ENCODE results near the gene ATXN7L3B.

GRCh38 chr12:74509886-74510285, 27.7 kb upstream of the ATXN7L3B start:
- TF ChIP-seq POLR2A (IDR thresholded peaks at IDR 0.05) (no peak), CTCF (IDR thresholded peaks at IDR 0.05) (no peak)

All from esophagus squamous epithelium (tissue), 4 donors.